ENCODE measurements around the gene ACAD10. TPM values are rescaled to one million over a fixed set of nuclear protein-coding genes. Genes with fewer than 3 reads are reported as not detected.

The ACAD10 gene
- total and polyA plus RNA-seq, 10 of the 15 experiments (the other 5 are each of a cell fraction or from before 2014, with no cell fraction given) = 2.9 to 21.9 (median 17.5) TPM

DNA sequence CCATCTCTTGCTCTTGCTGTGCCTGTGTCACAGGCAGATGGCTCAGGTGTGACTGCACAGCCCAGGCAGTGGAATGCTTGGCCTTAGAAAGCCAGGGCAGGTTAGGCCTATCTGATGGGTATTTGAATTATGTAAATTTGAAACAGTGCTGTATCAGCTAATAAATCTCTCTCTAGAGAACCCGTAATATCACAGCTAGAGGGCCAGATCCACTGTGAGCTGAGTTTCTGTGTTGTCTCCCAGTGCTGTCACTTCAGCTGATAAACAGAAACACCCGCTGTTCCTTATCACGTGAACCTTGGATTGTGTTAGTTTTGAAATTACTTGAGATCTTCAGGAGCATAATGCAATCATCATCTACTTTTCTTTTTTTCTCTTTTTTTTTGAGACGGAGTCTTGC is 59.4 kb downstream of the ACAD10 start:
- no peak overlapping the region for H3K4me3 ChIP-seq
- no peak overlapping the region for H2AFZ ChIP-seq (ENCODE audit: control insufficient read depth, low read depth, low read length)
- peaks cover 0 to 14% of the 10 kb centered on the region in 2 experiments; a peak in 3 of 4 replicates for H3K36me3 ChIP-seq (ENCODE audit: control insufficient read depth in 2 of 2, insufficient read depth in 2 of 2, low read length in 1 of 2)
- in situ Hi-C loops (cut with MboI) = no loop called here
- H3K27ac ChIP-seq (ENCODE audit: control insufficient read depth, insufficient read depth) = no peak overlapping the region
- TF ChIP-seq TCF3 (IDR thresholded peaks at IDR 0.05; ENCODE audit: borderline replicate concordance, insufficient read depth, low read depth, low read length) (no peak), NR2C2 (IDR thresholded peaks at IDR 0.05; ENCODE audit: borderline replicate concordance, control insufficient read depth, insufficient read length, low read depth) (no peak), PKNOX1 (IDR thresholded peaks at IDR 0.05) (no peak), IKZF1 (conservative IDR thresholded peaks at IDR 0.05) (no peak), HCFC1 (IDR thresholded peaks at IDR 0.05; ENCODE audit: low read length) (no peak), ZNF384 (IDR thresholded peaks at IDR 0.05; ENCODE audit: borderline replicate concordance, low read depth, low read length) (no peak), LARP7 (IDR thresholded peaks at IDR 0.05) (no peak), MTA3 (IDR thresholded peaks at IDR 0.05; ENCODE audit: borderline replicate concordance, low read length) (no peak), SMARCA5 (IDR thresholded peaks at IDR 0.05) (no peak), ZNF217 (IDR thresholded peaks at IDR 0.05) (no peak), MYB (IDR thresholded peaks at IDR 0.05; ENCODE audit: borderline replicate concordance, low read depth, low read length) (no peak), PAX5 (IDR thresholded peaks at IDR 0.05; ENCODE audit: borderline replicate concordance, low read depth, low read length) (no peak), GATAD2B (conservative IDR thresholded peaks at IDR 0.05; ENCODE audit: low read depth) (no peak), MXI1 (IDR thresholded peaks at IDR 0.05; ENCODE audit: low read depth, low read length) (no peak), SPI1 (IDR thresholded peaks at IDR 0.05; ENCODE audit: borderline replicate concordance, insufficient read depth, low read depth, low read length) (no peak), SMAD1 (IDR thresholded peaks at IDR 0.05; ENCODE audit: low read depth, partially characterized antibody) (no peak), STAT3 (IDR thresholded peaks at IDR 0.05; ENCODE audit: low read depth, low read length) (no peak), RB1 (IDR thresholded peaks at IDR 0.05; ENCODE audit: borderline replicate concordance) (no peak)
- TF ChIP-seq, protein P1, sequence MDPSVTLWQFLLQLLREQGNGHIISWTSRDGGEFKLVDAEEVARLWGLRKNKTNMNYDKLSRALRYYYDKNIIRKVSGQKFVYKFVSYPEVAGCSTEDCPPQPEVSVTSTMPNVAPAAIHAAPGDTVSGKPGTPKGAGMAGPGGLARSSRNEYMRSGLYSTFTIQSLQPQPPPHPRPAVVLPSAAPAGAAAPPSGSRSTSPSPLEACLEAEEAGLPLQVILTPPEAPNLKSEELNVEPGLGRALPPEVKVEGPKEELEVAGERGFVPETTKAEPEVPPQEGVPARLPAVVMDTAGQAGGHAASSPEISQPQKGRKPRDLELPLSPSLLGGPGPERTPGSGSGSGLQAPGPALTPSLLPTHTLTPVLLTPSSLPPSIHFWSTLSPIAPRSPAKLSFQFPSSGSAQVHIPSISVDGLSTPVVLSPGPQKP (IDR thresholded peaks at IDR 0.05; ENCODE audit: low read depth, low read length) = no peak
- ATAC-seq = no peak
- intact Hi-C loops (cut with micrococcal nuclease; ENCODE audit: unreplicated experiment) = no loop called here
- no peak overlapping the region for H3K4me2 ChIP-seq (ENCODE audit: control insufficient read depth, insufficient read depth)
- BruUV-seq (replicated peaks) = no TSS peak
- no peak for FAIRE-seq
- ChIA-PET SMC1A (ENCODE audit: uncharacterized antibody, unreplicated experiment) (interaction anchor here (1.0 to 1.1 kb wide), 2 partner anchors 67 to 68 kb away, joined by 3 to 4 read pairs; no protein-coding TSS in a partner anchor), RAD21 (ENCODE audit: unreplicated experiment) (interaction anchor here (0.6 to 1.4 kb wide), 5 partner anchors 8 to 68 kb away, joined by 3 to 6 read pairs (median 3); no protein-coding TSS in a partner anchor), POLR2A (no interaction called here), CTCF (interaction anchor here (0.7 to 2.1 kb wide), 7 partner anchors 9 to 261 kb away, joined by 3 to 10 read pairs (median 3); no protein-coding TSS in a partner anchor)
- no peaks in the 10 kb centered on the region for H3K4me1 ChIP-seq (ENCODE audit: control insufficient read depth, insufficient read depth, low read length)
- no peaks in the 10 kb centered on the region for H3K27me3 ChIP-seq (replicated peaks in 1 of 2; ENCODE audit: control insufficient read depth in 2 of 2, insufficient read depth in 2 of 2, low read length in 1 of 2)
- WGBS (ENCODE audit: insufficient coverage, insufficient replicate concordance, low lambda C conversion rate, missing lambda C conversion rate) = 95% methylated on average over 4 of the region's 4 CpGs
- H4K20me1 ChIP-seq (ENCODE audit: control insufficient read depth, insufficient read depth) = no peaks in the 10 kb centered on the region
- H3K9me3 ChIP-seq (replicated peaks; ENCODE audit: control insufficient read depth, insufficient read depth, low read length) = no peaks in the 10 kb centered on the region
- no peak overlapping the region for H3K9ac ChIP-seq (ENCODE audit: control insufficient read depth, insufficient read depth, low read length)
- H3K79me2 ChIP-seq (ENCODE audit: control insufficient read depth, insufficient read depth, low read length) = no peaks in the 10 kb centered on the region
- no peak for DNase-seq (ENCODE audit: low read depth, low spot score)
